Measurements from ENCODE around the gene ANKRD13D.
A peak's percentile ranks its signal among the peaks of the same experiment; 100 is the strongest.
"Not testable (repeated sequence)": the region's sequence is repeated elsewhere in the genome, so short reads cannot be mapped to it uniquely, and the experiment has no call there.

The ANKRD13D gene

GRCh38 chr11:67317205-67317887 lies 28.2 kb downstream of the ANKRD13D start:
- DNase-seq (ENCODE audit: low read depth) = peak; percentile 97

DNA sequence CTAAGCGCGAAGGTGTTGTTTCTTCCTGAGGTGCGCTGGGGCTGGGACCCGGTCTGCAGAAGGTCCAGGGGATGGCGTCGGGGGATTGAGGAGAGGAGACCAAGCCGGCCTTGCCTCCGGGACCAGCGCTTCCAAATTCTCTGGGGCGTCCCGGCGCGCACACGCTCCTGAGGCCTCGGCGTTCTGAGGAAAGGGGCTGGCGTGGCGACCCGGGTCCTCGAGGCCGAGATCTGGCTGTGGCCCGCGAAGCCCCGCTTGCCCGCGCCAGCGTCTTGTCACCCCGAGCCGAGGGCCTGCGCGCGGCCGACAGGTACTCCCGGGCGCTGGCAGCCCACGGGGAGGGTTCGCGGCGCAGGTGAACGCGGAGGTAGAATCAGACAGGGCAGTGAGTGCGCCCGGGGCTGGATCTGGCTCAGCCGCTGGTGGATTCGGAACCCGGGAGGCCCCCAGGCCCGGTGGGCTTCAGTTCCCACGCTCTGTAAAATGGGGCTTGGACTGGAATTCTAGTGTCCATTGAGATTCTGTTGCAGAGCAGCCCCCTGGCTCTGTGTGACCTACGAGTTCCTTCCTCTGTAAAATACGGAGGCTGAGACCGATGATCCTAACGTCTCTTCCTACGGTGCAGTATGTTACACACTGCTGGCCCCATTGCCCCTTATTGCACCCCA lies 28.9 kb downstream of the ANKRD13D start:
- DNase-seq (ENCODE audit: low read depth) = no peak

GRCh38 chr11:67318876-67319275 lies 29.8 kb downstream of the ANKRD13D start:
- not testable (repeated sequence) for DNase-seq (ENCODE audit: low read depth)

DNA sequence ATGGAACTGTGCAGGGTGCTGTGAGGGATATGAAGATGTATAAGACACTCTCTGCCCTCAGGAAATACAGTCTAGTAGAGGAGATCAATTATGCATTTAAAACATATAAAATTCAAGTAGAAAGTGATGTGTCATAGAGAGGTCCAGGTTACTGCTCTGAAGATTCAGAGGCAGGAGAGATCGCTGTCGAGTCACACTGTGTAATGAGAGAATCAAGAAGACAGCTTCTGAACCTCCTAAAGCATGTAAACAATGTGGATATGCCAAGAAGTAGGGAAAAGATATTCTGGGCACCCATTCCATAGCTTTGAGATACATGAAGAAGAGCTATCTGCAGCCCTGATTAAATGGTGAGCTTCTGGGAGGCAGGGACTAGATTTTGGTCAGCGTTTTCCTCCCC lies 30.9 kb downstream of the ANKRD13D start:
- no peak for DNase-seq (ENCODE audit: low read depth)

DNA sequence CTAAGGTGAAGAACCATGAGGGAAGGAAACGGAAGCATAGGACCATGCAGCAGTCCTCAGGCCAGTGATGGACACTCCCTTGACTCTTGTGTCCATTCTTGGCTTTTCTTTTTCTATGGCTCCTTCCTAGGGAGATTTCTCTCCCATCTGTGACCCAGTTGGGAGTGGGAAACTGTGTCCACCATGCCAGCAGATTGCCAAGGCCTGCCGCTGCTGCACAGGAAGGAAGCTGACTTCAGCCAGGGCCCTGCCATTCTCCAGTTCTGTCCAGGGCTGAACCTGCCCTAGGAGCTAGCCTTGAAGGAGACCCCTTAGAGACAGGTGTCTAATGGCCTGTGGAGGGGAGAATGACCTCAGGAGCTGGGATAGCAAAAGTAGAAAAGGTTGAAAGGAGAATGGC lies 31.6 kb downstream of the ANKRD13D start:
- no peak for DNase-seq (ENCODE audit: low read depth)

GRCh38 chr11:67321313-67321871 lies 32.3 kb downstream of the ANKRD13D start:
- DNase-seq (ENCODE audit: low read depth) = no peak

DNA sequence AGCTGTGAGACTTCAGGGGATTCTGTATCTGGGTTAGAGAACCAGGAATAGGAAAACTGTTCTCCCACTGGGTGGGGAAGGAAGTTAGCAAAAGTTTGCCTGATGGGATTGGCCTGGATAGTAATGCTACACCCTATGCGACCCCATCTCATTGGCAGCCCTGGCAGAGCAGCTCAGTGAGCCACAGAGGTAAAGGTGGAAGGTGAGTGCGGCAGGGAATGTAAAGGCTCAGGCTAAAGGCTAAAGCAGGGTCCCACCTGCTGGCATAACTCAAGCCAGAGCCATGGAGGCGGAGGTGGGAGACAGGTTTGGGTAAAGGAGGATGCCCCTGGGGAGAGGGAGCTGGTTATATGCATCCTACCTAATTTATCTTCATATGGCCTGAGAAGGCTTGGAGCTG lies 32.9 kb downstream of the ANKRD13D start:
- no peak for DNase-seq (ENCODE audit: low read depth)

DNA sequence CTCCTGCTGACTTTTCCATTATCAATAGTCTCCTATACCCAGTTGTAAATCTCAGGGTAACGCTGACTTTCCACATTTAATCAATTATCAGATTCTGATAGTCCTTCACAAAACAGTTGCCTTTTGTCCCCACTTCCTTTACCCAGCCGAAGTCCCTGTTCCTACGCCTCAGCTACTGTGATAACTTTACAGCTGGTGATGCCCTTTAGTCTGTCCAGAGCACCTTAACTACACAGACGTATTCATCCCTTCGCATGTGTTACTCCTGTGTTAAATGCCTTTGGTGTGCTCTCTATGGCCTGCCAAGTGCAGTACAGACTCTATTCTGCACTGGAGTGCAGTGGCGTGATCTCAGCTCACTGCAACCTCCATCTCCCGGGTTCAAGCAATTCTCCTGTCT lies 34.4 kb downstream of the ANKRD13D start:
- DNase-seq (ENCODE audit: low read depth) = no peak

DNA sequence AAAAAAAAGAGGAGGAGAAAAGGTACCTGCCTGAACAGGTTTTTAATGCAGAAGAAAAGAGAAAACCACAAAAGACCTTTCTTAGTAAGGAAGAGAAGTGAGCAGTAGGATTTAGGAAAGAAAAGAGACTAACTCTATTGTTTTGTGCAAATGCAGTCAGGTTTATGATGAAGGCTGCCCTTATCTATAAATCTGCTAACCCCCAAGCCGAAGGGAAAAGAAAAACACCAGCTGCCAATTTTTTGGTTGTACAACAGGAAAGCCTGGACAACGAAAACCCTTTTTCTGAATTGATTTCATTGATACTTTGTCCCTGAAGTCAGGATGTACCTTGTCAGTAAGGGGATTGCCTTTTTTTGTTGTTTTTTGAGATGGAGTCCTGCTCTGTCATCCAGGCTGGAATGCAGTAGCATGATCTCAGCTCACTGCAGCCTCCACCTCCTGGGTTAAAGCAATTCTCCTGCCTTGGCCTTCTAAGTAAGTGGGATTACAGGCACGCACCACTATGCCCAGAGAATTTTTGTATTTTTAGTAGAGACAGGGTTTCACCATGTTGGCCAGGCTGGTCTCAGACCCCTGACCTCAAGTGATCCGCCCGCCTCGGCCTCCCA lies 43.1 kb downstream of the ANKRD13D start:
- no peak for DNase-seq (ENCODE audit: low read depth)

- no peak for DNase-seq (ENCODE audit: low read depth)
Observed at GRCh38 chr11:67337257-67337656, 48.2 kb downstream of the ANKRD13D start.

DNA sequence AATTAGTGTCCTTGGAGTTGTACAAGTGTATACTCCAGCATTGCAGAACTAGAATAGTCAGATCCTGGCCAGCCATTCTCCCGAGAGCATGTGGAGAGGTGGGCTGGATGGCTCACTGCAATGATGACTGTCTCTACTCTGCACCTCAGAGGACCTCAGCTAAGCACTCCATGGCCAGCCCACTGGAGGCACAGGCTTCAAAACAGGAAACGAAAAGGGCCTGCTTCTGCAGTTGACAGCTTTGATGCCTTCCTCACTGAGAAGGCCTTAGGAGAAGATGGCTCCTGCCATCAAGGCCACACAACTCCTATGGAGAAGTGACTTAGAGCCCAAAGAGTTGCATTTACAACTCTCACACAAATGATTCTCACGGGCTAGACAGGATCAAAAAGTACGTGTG lies 55.2 kb downstream of the ANKRD13D start:
- no peak for DNase-seq (ENCODE audit: low read depth)

GRCh38 chr11:67345247-67345919 lies 56.3 kb downstream of the ANKRD13D start:
- DNase-seq (ENCODE audit: low read depth) = no peak

DNA sequence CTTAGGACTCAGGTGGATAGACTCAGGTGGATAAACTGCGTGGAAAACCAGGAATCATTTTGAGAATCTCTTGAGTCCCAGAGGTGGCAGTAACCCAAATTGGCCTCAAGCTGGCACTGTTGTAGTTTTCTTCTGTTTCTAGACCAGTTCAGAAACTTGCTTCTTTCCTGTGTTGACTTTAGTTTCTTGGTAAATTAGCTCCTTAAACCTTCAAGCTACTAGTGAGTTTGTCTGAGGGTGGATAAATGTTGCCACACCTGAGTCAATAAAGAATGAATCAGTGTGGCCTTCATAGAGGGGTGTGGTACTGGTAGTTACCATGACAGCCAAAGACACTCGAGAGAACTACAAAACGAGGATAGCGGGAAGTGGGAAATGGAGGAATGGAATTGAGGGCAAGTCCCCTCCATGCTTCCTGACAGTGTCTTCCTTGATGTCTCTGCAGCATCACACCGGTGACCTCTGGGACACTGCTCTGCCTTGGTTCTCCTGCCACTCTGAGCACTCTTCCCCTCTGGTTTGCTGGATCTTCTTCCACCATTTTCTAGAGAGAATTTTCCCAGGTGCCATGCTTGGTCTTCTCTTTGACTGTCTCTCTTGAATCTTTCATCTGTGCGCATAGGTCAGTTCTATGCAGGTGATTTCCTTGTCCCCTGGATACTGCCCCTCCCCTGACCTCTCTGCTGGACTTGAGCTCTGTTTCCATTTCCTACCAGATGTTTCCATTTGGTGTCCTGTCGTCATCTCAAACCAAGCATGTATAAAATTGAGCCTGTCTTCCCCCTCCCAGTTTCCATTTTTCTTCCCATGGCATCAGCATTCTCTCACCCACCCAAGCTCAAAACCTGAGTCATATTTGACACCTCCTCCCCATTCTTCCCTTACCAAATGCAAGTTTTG lies 57.1 kb downstream of the ANKRD13D start:
- no peak for DNase-seq (ENCODE audit: low read depth)

DNA sequence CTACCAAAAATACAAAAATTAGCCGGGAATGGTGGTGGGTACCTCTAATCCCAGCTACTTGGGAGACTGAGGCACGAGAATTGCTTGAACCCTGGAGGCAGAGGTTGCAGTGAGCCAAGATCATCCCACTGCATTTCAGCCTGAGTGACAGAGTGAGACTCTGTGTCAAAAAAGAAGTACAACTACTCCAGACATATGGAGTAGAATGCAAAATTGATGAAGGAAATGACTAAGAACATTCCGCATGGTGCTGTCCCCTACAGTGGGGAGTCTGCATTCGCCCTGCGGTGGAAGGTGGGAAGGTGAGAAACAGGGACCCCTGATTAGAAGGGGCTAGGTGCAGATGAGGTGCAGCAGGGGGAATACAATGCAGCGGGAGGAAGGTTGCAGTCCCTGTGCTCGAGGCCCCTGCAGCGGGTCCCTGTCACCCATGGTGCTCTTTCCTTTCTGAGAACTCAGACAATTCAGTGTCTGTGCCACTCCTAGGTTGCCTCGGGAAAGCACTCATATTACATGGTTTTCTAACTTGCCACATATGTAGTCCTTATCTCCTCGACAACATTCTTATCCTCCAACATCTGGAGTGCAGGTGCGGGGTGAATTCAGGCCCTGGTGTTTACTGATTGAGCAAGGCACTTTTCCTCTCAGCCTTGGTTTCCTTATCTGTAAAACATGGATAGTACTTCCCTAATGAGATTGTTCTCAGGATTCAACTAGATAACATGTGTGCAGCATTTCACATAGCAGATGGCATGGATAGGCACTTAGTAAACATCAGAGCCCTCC lies 59.1 kb downstream of the ANKRD13D start:
- DNase-seq (ENCODE audit: low read depth) = no peak

DNA sequence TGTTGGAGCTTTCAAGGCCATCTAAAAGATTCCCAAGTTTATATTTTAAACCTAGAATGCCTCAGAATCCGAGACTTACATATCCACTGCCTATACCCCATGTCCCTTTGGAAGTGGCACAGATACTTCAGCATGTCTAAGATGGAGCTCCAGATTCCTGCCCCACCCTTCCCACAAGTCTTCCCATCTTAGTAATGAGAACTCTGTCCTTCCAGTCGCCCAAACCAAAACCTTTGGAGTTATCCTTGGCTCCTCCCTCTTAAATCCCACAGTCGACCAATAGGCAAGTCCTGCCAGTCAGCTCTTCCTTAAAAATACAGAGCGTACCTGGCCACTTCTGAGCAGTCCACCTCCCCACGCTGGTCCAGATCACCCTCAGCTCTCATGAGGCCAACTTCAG lies 59.9 kb downstream of the ANKRD13D start:
- DNase-seq (ENCODE audit: low read depth) = no peak

- DNase-seq (ENCODE audit: low read depth) = no peak
Observed at GRCh38 chr11:67349457-67349856, 60.4 kb downstream of the ANKRD13D start.

GRCh38 chr11:67349928-67350465 lies 60.9 kb downstream of the ANKRD13D start:
- DNase-seq (ENCODE audit: low read depth) = no peak

- DNase-seq (ENCODE audit: low read depth) = peak; percentile 52
Observed at GRCh38 chr11:67351275-67352005, 62.3 kb downstream of the ANKRD13D start.

Data from T follicular helper cell (primary cell).